CD4-positive, alpha-beta T cell treated with Interleukin-15 for 1 hour (primary cell): ENCODE data around the gene LYPD6B.

Source experiments
- DNase-seq: peaks from one replicate; pipeline ENCODE4 v3.0.0-alpha.2; 2020

LYPD6B gene

GRCh38 chr2:149080099-149080498, 41.6 kb downstream of the LYPD6B start:
- DNase-seq, result no peak

GRCh38 chr2:149080971-149081370, 42.5 kb downstream of the LYPD6B start:
- no peak for DNase-seq

DNA sequence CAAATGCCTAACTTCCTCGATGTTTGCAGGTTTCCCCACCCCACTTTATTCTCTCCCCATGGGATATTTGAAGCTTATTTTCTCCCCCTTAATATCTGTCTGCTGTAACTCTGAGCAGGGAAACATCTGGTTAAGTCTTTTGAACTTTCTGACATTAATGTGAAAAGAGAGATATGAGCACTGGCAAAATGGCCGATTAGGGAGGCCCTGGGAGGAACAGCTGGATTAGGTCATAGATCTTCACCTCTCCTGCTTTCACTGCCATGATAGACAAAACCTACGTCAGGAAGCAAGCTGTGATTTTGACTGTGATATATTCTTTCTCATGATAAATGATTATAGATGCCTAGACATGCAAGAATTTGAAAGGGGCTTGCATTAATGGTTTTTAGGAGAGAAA, 43.6 kb downstream of the LYPD6B start:
- DNase-seq, result no peak

- DNase-seq, result no peak
These were observed 44.2 kb downstream of the LYPD6B start for GRCh38 chr2:149082735-149083134.

- DNase-seq, result no peak
These were observed 46.7 kb downstream of the LYPD6B start for GRCh38 chr2:149084924-149085795.

GRCh38 chr2:149087751-149088150, 49.3 kb downstream of the LYPD6B start:
- DNase-seq, result no peak

DNA sequence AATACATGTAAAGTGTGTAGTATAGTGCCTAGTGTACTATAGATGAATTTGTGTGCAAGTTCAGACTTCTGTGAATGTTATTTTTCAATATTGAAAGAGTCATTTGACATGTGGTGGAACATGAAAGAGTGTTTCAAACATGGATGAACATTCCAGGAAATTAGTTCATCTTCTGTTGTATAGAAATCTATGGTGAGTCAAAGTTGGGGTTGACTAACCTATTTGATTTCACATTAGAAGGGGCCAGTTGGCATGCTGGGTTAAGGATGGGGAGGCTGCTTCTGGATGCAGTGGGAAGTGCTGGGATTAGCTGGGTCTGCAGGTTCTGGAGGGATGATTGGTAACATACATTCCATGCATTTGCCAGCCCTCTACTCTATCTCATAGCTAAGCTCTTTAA, 50.6 kb downstream of the LYPD6B start:
- no peak for DNase-seq

GRCh38 chr2:149090706-149091105, 52.2 kb downstream of the LYPD6B start:
- DNase-seq, result no peak

DNA sequence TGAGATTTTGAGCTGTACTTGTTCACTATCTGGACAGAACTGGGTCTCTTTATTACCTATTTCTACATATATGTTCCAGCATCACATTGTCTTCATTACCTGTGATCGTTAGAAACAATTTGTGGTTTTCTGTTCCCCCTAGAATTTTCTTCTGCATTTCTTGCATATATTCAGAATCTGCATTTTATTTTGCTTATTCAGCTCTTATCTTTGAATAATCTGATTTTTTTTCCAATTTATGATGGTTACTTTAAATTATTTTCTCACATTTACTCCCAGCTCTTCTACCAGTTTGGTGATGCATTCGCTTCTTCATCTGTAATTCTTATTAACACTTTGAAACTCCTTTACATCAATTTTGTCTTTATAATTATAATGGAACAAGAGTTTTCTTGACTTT, 55.1 kb downstream of the LYPD6B start:
- no peak for DNase-seq

DNA sequence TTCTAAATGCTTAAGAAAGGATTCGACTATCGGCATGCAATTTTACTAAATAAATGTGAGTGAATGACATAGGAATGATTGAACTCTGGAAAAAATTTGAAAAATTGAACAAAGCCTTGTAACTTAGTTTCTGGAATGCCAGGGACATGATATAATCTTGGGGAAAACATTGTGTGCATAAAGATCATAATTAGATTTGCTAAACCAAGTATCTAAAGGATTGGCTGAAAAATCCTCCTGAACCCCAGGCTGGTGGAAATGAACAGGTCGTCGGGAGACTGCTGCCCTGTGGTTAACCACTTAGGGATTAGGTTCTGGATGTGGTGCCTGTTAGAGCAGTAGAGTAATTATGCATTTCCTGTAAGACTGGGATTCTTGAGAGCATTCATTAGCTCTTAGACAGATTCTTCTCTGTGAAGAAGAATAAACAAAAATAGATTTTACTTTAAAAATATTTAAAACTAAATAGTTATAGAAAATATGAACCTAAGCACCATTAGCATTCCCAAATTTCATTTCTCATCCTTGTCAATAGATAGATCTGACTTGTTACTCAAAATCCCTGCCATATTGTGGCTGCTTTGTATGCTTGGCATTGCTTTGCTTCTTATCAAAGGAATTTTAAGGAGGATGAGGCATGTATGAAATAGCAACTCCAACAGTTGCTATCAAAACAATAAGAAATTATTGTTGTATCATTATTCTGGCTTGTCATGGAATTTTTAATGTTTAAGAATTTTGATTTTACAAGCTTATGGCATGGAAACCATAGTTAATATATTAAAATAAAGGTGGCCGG, 55.9 kb downstream of the LYPD6B start:
- no peak for DNase-seq

GRCh38 chr2:149098701-149099100, 60.2 kb downstream of the LYPD6B start:
- no peak for DNase-seq

- DNase-seq, result no peak
These were observed 60.8 kb downstream of the LYPD6B start for GRCh38 chr2:149099298-149099697.

GRCh38 chr2:149100739-149101699, 62.5 kb downstream of the LYPD6B start:
- DNase-seq, result no peak

- DNase-seq, result no peak
These were observed 63.3 kb downstream of the LYPD6B start for GRCh38 chr2:149101818-149102217.

- no peak for DNase-seq
These were observed 64.7 kb downstream of the LYPD6B start for GRCh38 chr2:149103081-149103620.

- no peak for DNase-seq
These were observed 65.7 kb downstream of the LYPD6B start for GRCh38 chr2:149104221-149104620.

- DNase-seq, result no peak
These were observed 73.6 kb downstream of the LYPD6B start for GRCh38 chr2:149112068-149112467.

GRCh38 chr2:149112713-149113112, 74.2 kb downstream of the LYPD6B start:
- DNase-seq, result no peak

- DNase-seq, result no peak
These were observed 77.3 kb downstream of the LYPD6B start for GRCh38 chr2:149115781-149116180.

DNA sequence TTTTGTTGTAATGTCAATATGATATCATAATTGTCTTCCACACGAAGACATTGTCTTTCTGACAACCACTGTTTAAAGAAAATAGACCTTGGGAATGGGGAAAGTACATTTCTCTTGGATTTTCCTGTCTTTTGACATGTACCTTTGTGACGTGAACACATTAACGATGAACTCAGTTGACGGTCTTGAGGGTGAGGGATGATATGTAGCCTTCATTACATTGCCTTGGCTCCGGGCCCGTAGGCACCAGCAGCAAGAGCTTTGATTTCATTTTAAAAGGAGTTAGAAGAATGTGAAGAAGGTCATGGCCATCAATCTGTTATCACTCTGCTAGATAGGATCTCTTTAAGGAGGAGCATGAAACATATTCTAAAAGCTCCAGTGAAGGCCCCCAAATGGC, 80.9 kb downstream of the LYPD6B start:
- no peak for DNase-seq

DNA sequence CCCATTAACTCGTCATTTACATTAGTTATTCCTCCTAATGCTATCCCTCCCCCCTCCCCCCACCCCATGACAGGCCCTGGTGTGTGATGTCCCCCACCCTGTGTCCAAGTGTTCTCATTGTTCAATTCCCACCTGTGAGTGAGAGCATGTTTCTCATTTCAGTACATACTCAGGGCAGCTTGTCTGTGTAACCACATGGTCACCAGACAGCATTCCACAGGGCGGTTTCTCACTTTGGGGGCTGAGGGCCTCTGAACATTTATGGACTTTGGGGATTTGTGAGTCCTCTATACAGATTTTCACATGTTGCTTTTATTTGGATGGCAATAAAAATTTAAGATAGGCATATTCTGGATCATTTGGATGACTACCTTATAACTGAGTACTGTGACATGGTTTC, 84.0 kb downstream of the LYPD6B start:
- no peak for DNase-seq

DNA sequence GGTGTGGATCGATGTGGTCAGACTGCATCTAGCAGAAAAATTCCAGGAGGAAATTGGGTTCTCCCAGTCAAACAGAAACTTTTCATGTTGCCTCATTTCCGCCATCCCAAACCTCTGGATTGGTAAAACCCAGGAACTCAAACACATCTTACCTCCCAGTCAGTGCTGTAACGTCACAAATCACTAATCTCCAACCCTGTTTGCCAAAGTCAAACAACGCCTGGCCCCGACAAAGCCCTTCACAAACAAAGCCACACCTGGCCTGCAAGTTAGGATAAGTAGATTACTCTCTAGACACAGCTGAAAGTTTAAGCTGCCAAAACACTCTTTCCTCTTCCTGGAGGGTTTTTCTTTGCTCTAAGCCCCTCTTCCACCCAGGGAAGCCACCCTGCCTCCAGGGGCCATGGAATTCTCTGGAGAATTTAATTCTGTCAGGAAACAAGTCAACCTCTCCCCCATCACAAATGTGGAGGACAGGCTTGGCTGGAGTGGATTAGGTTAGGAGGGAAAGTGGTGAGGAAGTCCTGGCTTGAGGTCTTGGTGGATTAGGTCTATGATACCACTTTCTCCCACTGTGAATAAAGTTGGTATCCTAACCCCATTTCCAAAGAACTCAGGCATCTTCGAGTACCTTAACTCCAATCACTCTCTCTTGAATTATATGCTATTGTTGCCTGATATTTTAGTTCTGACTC, 86.7 kb downstream of the LYPD6B start:
- no peak for DNase-seq
